Neural crest cell (in vitro differentiated cells): ENCODE data around the gene SHISAL1. TPM values are rescaled to one million over a fixed set of nuclear protein-coding genes. Genes with fewer than 3 reads are reported as not detected.

Experiments used
- DNase-seq: peaks from one replicate; pipeline ENCODE4 v3.0.0; 2021; ENCODE audit warnings: low read depth, mixed read lengths, low spot score
- H3K27ac Mint-ChIP-seq: one replicate; pipeline ENCODE4 v1.8.0; 2021; ENCODE audit warnings: mild to moderate bottlenecking, mixed read lengths; ENCODE audit not compliant: unreplicated experiment
- H3K27me3 Mint-ChIP-seq: 2 replicates; pipeline ENCODE4 v1.8.0; 2021; ENCODE audit warnings: low read depth, mild to moderate bottlenecking, mixed read lengths
- H3K36me3 Mint-ChIP-seq: 2 replicates; pipeline ENCODE4 v1.8.0; 2021; ENCODE audit warnings: low read depth, mild to moderate bottlenecking, mixed read lengths
- H3K4me1 Mint-ChIP-seq: 2 replicates; pipeline ENCODE4 v1.8.0; 2021; ENCODE audit warnings: mixed read lengths
- H3K4me3 Mint-ChIP-seq: one replicate; pipeline ENCODE4 v1.8.0; 2021; ENCODE audit warnings: mild to moderate bottlenecking, mixed read lengths
- H3K9me3 Mint-ChIP-seq: 2 replicates; pipeline ENCODE4 v1.8.0; 2021; ENCODE audit warnings: mixed read lengths
- total RNA-seq: library from RNA; stranded (reverse); gene quantifications from 2 replicates; pipeline ENCODE4 v1.2.1, GENCODE V29; 2021
- TF ChIP-seq, protein P1 (sequence below): fragments of 200-600 bp; sonication (generic); conservative IDR thresholded peaks from 2 replicates; pipeline ENCODE4 v1.5.0; 2021; ENCODE audit warnings: antibody characterized with exemption, mild to moderate bottlenecking

Gene SHISAL1
- total RNA-seq, 1 donor from 2014 or later, result 4.2 TPM

DNA sequence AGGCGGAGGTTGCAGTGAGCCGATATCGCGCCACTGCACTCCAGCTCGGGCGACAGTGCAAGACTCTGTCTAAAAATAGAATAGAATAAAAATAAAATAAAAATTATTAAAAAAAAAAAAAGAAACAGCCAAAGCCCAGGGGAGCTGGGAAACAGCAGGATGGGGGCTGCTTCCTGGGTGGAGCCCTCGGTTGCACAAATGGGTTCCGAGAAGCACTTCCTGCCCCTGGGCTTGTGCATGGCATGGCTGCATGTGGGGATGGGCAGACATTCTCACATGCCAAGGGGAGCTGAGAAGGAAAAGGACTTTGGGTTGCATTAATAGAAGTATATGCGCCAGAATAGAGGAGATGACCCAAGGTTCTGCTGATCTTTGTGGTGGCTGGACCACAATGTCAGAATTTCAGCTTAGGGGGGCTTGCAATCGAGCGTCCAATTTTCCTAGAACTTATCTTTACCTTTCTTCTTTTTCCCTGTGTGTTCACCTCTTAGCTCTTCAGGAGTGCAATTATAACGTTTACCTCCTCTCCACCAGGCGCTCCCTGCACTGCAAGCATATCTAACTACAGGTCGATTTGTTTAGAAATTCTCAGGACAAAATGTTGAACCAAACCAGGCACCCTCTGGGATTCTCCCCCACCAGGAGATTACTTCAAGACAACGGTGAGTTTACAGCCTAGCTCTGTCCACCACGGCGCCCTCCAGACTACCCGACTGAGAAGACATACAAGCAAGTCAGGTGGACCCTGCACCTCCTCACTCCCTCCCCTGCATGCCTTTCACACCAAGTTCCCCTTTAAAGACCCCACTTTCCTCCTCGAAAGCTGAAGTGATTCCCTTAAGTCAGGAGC is 53.2 kb downstream of the SHISAL1 start:
- no peaks in the 10 kb centered on the region for H3K9me3 Mint-ChIP-seq
- H3K27ac Mint-ChIP-seq, result peak overlapping the region; percentile 51
- H3K27me3 Mint-ChIP-seq, result peaks cover 9% of the 10 kb centered on the region
- no peak overlapping the region for H3K4me3 Mint-ChIP-seq
- H3K36me3 Mint-ChIP-seq, result no peaks in the 10 kb centered on the region
- TF ChIP-seq, protein P1, sequence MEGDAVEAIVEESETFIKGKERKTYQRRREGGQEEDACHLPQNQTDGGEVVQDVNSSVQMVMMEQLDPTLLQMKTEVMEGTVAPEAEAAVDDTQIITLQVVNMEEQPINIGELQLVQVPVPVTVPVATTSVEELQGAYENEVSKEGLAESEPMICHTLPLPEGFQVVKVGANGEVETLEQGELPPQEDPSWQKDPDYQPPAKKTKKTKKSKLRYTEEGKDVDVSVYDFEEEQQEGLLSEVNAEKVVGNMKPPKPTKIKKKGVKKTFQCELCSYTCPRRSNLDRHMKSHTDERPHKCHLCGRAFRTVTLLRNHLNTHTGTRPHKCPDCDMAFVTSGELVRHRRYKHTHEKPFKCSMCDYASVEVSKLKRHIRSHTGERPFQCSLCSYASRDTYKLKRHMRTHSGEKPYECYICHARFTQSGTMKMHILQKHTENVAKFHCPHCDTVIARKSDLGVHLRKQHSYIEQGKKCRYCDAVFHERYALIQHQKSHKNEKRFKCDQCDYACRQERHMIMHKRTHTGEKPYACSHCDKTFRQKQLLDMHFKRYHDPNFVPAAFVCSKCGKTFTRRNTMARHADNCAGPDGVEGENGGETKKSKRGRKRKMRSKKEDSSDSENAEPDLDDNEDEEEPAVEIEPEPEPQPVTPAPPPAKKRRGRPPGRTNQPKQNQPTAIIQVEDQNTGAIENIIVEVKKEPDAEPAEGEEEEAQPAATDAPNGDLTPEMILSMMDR, result no peak
- H3K4me1 Mint-ChIP-seq, result peaks cover 12% of the 10 kb centered on the region
- DNase-seq, result no peak

DNA sequence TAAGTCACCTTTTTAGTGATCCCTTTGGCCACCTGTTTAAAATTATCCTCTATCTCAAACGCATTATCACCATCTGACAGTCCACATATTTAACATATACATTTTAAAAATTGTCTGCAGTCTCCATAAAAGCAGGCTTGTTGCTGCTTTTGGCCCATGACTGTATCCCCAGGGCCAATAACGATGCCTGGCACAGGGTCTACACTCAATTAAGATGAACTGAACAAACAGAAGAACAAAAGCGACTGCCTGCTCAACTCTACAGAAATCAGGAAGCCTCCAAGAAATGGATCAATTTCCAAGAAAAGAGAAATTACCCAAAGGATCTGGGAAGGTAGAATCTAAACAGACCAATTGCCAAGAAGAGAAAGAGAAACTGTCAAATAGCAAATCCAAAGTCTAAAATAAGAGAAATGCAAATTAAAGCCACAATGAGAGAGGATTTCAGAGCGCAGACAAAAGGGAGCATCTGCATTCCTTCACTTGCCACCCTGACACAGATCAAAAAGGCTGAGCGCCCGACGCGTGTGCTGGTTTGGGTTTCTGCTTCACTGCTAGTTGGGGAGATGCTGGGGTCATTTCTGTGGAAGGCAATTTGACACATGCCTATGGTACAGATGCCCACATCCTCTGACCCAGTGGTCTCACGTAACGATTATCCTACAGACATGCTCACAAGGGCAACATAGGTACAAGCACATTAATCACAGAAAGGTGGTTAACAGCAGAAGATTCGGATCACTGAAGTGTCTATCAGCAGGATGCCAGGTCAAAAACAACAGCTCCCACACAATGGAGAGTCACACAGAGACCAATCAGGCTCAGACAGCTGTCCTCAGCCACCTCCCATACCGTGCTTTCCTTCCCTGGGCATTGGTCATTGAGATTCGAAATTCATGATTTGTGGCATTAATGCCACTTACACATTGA is 55.9 kb downstream of the SHISAL1 start:
- no peak overlapping the region for H3K27ac Mint-ChIP-seq
- peaks cover 12% of the 10 kb centered on the region for H3K4me1 Mint-ChIP-seq
- no peaks in the 10 kb centered on the region for H3K36me3 Mint-ChIP-seq
- TF ChIP-seq, protein P1, result no peak
- H3K4me3 Mint-ChIP-seq, result no peak overlapping the region
- DNase-seq, result no peak
- no peaks in the 10 kb centered on the region for H3K9me3 Mint-ChIP-seq
- H3K27me3 Mint-ChIP-seq, result peaks cover 9% of the 10 kb centered on the region

DNA sequence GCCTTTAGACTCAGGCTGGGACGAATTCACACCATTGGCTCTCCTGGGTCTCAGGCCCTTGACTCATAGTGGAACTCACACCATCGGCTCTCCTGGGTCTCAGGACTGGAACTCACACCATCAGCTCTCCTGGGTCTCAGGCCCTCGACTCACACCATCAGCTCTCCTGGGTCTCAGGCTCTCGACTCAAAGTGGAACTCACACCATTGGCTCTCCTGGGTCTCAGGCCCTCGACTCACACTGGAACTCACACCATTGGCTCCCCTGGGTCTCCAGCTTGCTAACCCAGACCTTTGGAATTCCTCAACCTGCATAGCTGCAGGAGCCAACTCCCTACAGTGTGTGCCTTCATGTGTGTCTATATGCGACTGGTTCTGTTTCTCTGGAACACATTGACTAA is 56.7 kb downstream of the SHISAL1 start:
- Mint-ChIP-seq H3K9me3 (no peaks in the 10 kb centered on the region), H3K27me3 (peaks cover 9% of the 10 kb centered on the region), H3K4me1 (peaks cover 12% of the 10 kb centered on the region), H3K4me3 (no peak overlapping the region), H3K27ac (no peak overlapping the region), H3K36me3 (no peaks in the 10 kb centered on the region)
- TF ChIP-seq, protein P1, result no peak
- DNase-seq, result no peak

- H3K9me3 Mint-ChIP-seq, result peaks cover 7% of the 10 kb centered on the region
- H3K4me1 Mint-ChIP-seq, result peaks cover 12% of the 10 kb centered on the region
- no peak overlapping the region for H3K4me3 Mint-ChIP-seq
- TF ChIP-seq, protein P1, result no peak
- no peak for DNase-seq
- H3K27me3 Mint-ChIP-seq, result peaks cover 9% of the 10 kb centered on the region
- H3K36me3 Mint-ChIP-seq, result peaks cover 5% of the 10 kb centered on the region
- no peak overlapping the region for H3K27ac Mint-ChIP-seq
Observed at GRCh38 chr22:44254811-44255210, 57.9 kb downstream of the SHISAL1 start.

DNA sequence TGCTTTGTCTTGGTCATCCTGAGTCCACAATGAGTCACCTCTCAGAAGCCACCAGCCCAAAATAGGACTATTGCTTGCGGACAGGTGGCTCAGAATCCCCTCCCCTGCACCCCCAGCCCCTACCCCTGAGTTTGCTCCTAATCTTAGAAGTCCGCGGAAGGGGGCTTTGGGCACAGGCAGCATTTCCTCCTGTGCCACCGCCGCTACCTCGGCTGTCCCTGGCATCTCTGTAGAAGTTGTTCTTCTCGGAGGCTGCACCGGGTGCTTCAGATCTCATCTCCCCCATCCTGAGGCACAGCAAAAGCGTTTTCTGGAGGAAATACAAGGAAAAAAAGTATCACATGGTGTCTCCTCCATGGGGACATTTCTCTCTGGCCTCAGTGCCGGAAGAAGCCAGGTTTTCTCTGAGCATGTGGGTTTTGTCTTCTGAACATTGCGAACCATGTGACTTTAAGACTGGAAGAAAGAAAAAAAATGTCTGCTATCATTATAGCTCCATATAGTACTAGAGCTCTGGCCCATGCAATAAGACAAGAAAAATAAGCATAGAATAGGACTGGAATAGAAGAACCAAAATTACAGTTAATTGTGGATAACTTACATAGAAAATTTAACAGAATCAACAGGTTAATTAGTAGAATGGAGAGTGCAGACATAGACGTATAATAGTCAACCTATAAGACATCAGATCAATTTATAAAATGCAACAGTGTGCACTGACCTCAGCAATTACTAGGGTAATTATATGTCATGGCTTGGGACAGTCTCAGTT is 63.2 kb downstream of the SHISAL1 start:
- no peak overlapping the region for H3K27ac Mint-ChIP-seq
- H3K9me3 Mint-ChIP-seq, result peaks cover 11% of the 10 kb centered on the region
- H3K4me3 Mint-ChIP-seq, result no peak overlapping the region
- peaks cover 11% of the 10 kb centered on the region for H3K36me3 Mint-ChIP-seq
- TF ChIP-seq, protein P1, result no peak
- no peak for DNase-seq
- no peaks in the 10 kb centered on the region for H3K4me1 Mint-ChIP-seq
- no peaks in the 10 kb centered on the region for H3K27me3 Mint-ChIP-seq
